Measurements from ENCODE around the gene OR1A2. TPM values are rescaled to one million over a fixed set of nuclear protein-coding genes. Genes with fewer than 3 reads are reported as not detected.

The OR1A2 gene
- total and polyA plus RNA-seq, 10 of the 15 experiments (the other 5 are each of a cell fraction or from before 2014, with no cell fraction given) = not detected

DNA sequence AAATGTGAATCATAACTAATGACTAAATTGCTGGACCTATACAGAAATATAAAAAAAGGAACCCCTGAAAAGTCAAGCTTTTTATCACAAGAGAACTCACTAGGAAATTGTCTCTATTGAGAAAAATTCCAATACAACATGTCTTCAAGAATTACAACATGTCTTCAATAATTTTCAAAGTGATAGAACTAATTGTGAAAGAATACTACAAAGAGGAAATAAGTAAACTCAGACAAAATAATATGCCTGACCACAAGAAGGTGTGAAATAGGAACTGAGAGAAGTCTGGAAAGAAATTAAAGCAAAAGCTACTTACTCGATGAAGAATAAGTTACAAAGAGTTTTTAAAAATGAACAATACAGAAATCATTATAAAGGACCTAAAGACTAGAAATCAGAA, 40.1 kb upstream of the OR1A2 start:
- Histone ChIP-seq H4K20me1 (ENCODE audit: control insufficient read depth, insufficient read depth) (no peaks in the 10 kb centered on the region), H3K4me2 (ENCODE audit: control insufficient read depth, insufficient read depth) (no peak overlapping the region), H3K27ac (ENCODE audit: control insufficient read depth, insufficient read depth) (no peak overlapping the region), H3K4me3 (no peak overlapping the region), H3K36me3 (ENCODE audit: control insufficient read depth in 2 of 2, insufficient read depth in 2 of 2, low read length in 1 of 2) (no peaks in the 10 kb centered on the region), H3K9ac (ENCODE audit: control insufficient read depth, insufficient read depth, low read length) (no peak overlapping the region), H2AFZ (ENCODE audit: control insufficient read depth, low read depth, low read length) (no peak overlapping the region), H3K4me1 (ENCODE audit: control insufficient read depth, insufficient read depth, low read length) (no peaks in the 10 kb centered on the region), H3K27me3 (replicated peaks in 1 of 2; ENCODE audit: control insufficient read depth in 2 of 2, insufficient read depth in 2 of 2, low read length in 1 of 2) (no peaks in the 10 kb centered on the region), H3K9me3 (replicated peaks; ENCODE audit: control insufficient read depth, insufficient read depth, low read length) (no peaks in the 10 kb centered on the region), H3K79me2 (ENCODE audit: control insufficient read depth, insufficient read depth, low read length) (no peaks in the 10 kb centered on the region)
- FAIRE-seq (no peak), ATAC-seq (no peak), DNase-seq (ENCODE audit: low read depth, low spot score) (no peak)
- SMC1A ChIA-PET (ENCODE audit: uncharacterized antibody, unreplicated experiment) = no interaction called here
- TF ChIP-seq POLR2AphosphoS2 (IDR thresholded peaks at IDR 0.05; ENCODE audit: low read depth, low read length) (no peak), GABPA (IDR thresholded peaks at IDR 0.05; ENCODE audit: low read depth) (no peak), PAX5 (IDR thresholded peaks at IDR 0.05; ENCODE audit: borderline replicate concordance, low read depth, low read length) (no peak), IKZF1 (conservative IDR thresholded peaks at IDR 0.05) (no peak), MTA2 (IDR thresholded peaks at IDR 0.05; ENCODE audit: low read depth) (no peak), ATF2 (IDR thresholded peaks at IDR 0.05; ENCODE audit: low read length) (no peak), RAD51 (IDR thresholded peaks at IDR 0.05) (no peak), NR2F1 (conservative IDR thresholded peaks at IDR 0.05) (no peak)
- WGBS (ENCODE audit: insufficient coverage, insufficient replicate concordance, low lambda C conversion rate, missing lambda C conversion rate) = 0% methylated on average over 1 of the region's 1 CpG
- no TSS peak for BruUV-seq (replicated peaks)
- CTCF ChIA-PET = no interaction called here
- POLR2A ChIA-PET = no interaction called here
- in situ Hi-C loops (cut with MboI) = no loop called here
- intact Hi-C loops (cut with micrococcal nuclease; ENCODE audit: unreplicated experiment) = no loop called here
- RAD21 ChIA-PET (ENCODE audit: unreplicated experiment) = no interaction called here

DNA sequence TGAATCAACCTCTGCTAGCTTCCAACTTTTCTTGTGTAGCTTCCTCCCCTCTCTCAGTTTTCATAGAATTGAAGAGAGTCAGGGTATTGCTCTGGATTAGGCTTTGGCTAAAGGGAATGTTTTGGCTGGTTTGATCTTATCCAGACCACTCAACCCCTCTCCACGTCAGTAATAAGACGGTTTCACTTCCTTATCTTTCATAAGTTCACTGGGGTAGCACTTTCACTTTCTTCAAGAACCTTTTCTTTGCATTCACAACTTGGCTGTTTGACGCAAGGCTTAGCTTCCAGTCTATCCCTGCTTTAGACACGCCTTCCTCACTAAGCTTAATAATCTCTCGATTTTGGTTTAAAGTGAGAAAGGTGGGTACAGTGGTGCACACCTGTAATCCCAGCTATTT, 29.7 kb upstream of the OR1A2 start:
- Histone ChIP-seq H2AFZ (ENCODE audit: control insufficient read depth, low read depth, low read length) (no peak overlapping the region), H3K79me2 (ENCODE audit: control insufficient read depth, insufficient read depth, low read length) (no peaks in the 10 kb centered on the region), H3K9me3 (replicated peaks; ENCODE audit: control insufficient read depth, insufficient read depth, low read length) (no peaks in the 10 kb centered on the region; the same call in 2 of the 3 replicates), H3K9ac (ENCODE audit: control insufficient read depth, insufficient read depth, low read length) (no peak overlapping the region), H3K4me3 (no peak overlapping the region), H3K36me3 (ENCODE audit: control insufficient read depth in 2 of 2, insufficient read depth in 2 of 2, low read length in 1 of 2) (no peaks in the 10 kb centered on the region), H3K4me1 (ENCODE audit: control insufficient read depth, insufficient read depth, low read length) (no peaks in the 10 kb centered on the region), H3K27ac (ENCODE audit: control insufficient read depth, insufficient read depth) (no peak overlapping the region), H4K20me1 (ENCODE audit: control insufficient read depth, insufficient read depth) (no peaks in the 10 kb centered on the region), H3K27me3 (replicated peaks in 1 of 2; ENCODE audit: control insufficient read depth in 2 of 2, insufficient read depth in 2 of 2, low read length in 1 of 2) (no peaks in the 10 kb centered on the region), H3K4me2 (ENCODE audit: control insufficient read depth, insufficient read depth) (peak overlapping the region; percentile 73)
- in situ Hi-C loops (cut with MboI) = no loop called here
- ATAC-seq (peak; percentile 62), FAIRE-seq (peak; percentile 89), DNase-seq (ENCODE audit: low read depth, low spot score) (peak; percentile 17)
- intact Hi-C loops (cut with micrococcal nuclease; ENCODE audit: unreplicated experiment) = no loop called here
- ChIA-PET SMC1A (ENCODE audit: uncharacterized antibody, unreplicated experiment) (no interaction called here), POLR2A (interaction anchor here (0.6 kb wide), 1 partner anchor 569 kb away, joined by 4 read pairs; no protein-coding TSS in a partner anchor), CTCF (no interaction called here), RAD21 (ENCODE audit: unreplicated experiment) (no interaction called here)
- no TSS peak for BruUV-seq (replicated peaks)
- WGBS (ENCODE audit: insufficient coverage, insufficient replicate concordance, low lambda C conversion rate, missing lambda C conversion rate) = under 1% methylated on average over 5 of the region's 5 CpGs
- TF ChIP-seq IKZF2 (IDR thresholded peaks at IDR 0.05) (peak; percentile 36 to 42; a peak in 2 of 4 replicates), IRF4 (IDR thresholded peaks at IDR 0.05; ENCODE audit: low read depth, low read length) (peak; percentile 65; the same call in 1 of the 2 replicates), SPI1 (IDR thresholded peaks at IDR 0.05; ENCODE audit: borderline replicate concordance, insufficient read depth, low read depth, low read length) (peak; percentile 92)
- TF ChIP-seq, protein P1, sequence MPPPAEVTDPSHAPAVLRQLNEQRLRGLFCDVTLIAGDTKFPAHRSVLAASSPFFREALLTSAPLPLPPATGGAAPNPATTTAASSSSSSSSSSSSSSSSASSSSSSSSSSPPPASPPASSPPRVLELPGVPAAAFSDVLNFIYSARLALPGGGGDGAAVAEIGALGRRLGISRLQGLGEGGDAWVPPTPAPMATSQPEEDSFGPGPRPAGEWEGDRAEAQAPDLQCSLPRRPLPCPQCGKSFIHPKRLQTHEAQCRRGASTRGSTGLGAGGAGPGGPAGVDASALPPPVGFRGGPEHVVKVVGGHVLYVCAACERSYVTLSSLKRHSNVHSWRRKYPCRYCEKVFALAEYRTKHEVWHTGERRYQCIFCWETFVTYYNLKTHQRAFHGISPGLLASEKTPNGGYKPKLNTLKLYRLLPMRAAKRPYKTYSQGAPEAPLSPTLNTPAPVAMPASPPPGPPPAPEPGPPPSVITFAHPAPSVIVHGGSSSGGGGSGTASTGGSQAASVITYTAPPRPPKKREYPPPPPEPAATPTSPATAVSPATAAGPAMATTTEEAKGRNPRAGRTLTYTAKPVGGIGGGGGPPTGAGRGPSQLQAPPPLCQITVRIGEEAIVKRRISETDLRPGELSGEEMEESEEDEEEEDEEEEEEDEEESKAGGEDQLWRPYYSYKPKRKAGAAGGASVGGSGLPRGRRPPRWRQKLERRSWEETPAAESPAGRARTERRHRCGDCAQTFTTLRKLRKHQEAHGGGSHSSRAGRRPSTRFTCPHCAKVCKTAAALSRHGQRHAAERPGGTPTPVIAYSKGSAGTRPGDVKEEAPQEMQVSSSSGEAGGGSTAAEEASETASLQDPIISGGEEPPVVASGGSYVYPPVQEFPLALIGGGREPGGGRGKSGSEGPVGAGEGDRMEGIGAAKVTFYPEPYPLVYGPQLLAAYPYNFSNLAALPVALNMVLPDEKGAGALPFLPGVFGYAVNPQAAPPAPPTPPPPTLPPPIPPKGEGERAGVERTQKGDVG (CRISPR knock-in tag; IDR thresholded peaks at IDR 0.05) = no peak
